Ishikawa (cell line): Measurements from ENCODE around the gene CBLL1.

ENCODE experiments used
- CEBPB ChIP-seq: IDR thresholded peaks from 2 replicates; pipeline ENCODE4 v1.6.1; 2012
- CREB1 ChIP-seq: IDR thresholded peaks from 2 replicates; pipeline ENCODE4 v1.6.1; 2012; ENCODE audit warnings: low read depth
- EGR1 ChIP-seq: IDR thresholded peaks from 2 replicates; pipeline ENCODE4 v1.6.1; 2012
- EP300 ChIP-seq: IDR thresholded peaks from 2 replicates; pipeline ENCODE4 v1.6.1; 2012; ENCODE audit warnings: borderline replicate concordance
- FOXM1 ChIP-seq: IDR thresholded peaks from 2 replicates; pipeline ENCODE4 v1.6.1; 2012; ENCODE audit warnings: low read depth, borderline replicate concordance
- MAX ChIP-seq: IDR thresholded peaks from 2 replicates; pipeline ENCODE4 v1.6.1; 2012
- NFIC ChIP-seq: IDR thresholded peaks from 2 replicates; pipeline ENCODE4 v1.6.1; 2012
- RAD21 ChIP-seq: IDR thresholded peaks from 2 replicates; pipeline ENCODE4 v1.6.1; 2012; ENCODE audit warnings: low read depth
- REST ChIP-seq: IDR thresholded peaks from 2 replicates; pipeline ENCODE4 v1.6.1; 2012; ENCODE audit warnings: low read depth, mild to moderate bottlenecking
- TAF1 ChIP-seq: IDR thresholded peaks from 2 replicates; pipeline ENCODE4 v1.6.1; 2012; ENCODE audit warnings: low read depth, mild to moderate bottlenecking
- TCF12 ChIP-seq: IDR thresholded peaks from 2 replicates; pipeline ENCODE4 v1.6.1; 2012; ENCODE audit warnings: low read depth
- TEAD4 ChIP-seq: IDR thresholded peaks from 2 replicates; pipeline ENCODE4 v1.6.1; 2012
- USF1 ChIP-seq: IDR thresholded peaks from 2 replicates; pipeline ENCODE4 v1.6.1; 2012
- YY1 ChIP-seq: IDR thresholded peaks from 2 replicates; pipeline ENCODE4 v1.6.1; 2012; ENCODE audit warnings: low read depth
- ZBTB7A ChIP-seq: IDR thresholded peaks from 2 replicates; pipeline ENCODE4 v1.6.1; 2012; ENCODE audit warnings: low read depth

Gene CBLL1

GRCh38 chr7:107703219-107703618 is 40.7 kb upstream of the CBLL1 start:
- TF ChIP-seq TAF1 = no peak
- no peak for TF ChIP-seq USF1
- TF ChIP-seq REST = no peak
- no peak for TF ChIP-seq NFIC

- TF ChIP-seq YY1 (no peak), TEAD4 (no peak), REST (no peak), EP300 (no peak)
Measured at GRCh38 chr7:107703872-107704271, 40.1 kb upstream of the CBLL1 start.

- no peak for TF ChIP-seq TCF12
- no peak for TF ChIP-seq YY1
- TF ChIP-seq REST = no peak
- TF ChIP-seq EGR1 = no peak
- TF ChIP-seq MAX = no peak
- TF ChIP-seq EP300 = no peak
- TF ChIP-seq TAF1 = no peak
- no peak for TF ChIP-seq TEAD4
- no peak for TF ChIP-seq RAD21
- TF ChIP-seq USF1 = no peak
- TF ChIP-seq ZBTB7A = no peak
- no peak for TF ChIP-seq NFIC
- no peak for TF ChIP-seq CEBPB
- no peak for TF ChIP-seq CREB1
- no peak for TF ChIP-seq FOXM1
Measured at GRCh38 chr7:107708956-107709355, 35.0 kb upstream of the CBLL1 start.

GRCh38 chr7:107711301-107711700 is 32.6 kb upstream of the CBLL1 start:
- TF ChIP-seq EGR1 = no peak
- TF ChIP-seq EP300 = no peak
- TF ChIP-seq ZBTB7A = no peak
- TF ChIP-seq REST = no peak
- TF ChIP-seq CREB1 = no peak
- no peak for TF ChIP-seq TAF1
- TF ChIP-seq NFIC = no peak
- no peak for TF ChIP-seq MAX
- TF ChIP-seq USF1 = no peak
- no peak for TF ChIP-seq YY1
- TF ChIP-seq TCF12 = no peak
- no peak for TF ChIP-seq FOXM1
- TF ChIP-seq CEBPB = no peak
- no peak for TF ChIP-seq RAD21
